HuH-7 (cell line): Measurements from ENCODE around the gene ZNF300.
"Not testable (repeated sequence)": the region's sequence is repeated elsewhere in the genome, so short reads cannot be mapped to it uniquely, and the experiment has no call there.

Experiments used
- DNase-seq: peaks from one replicate; pipeline ENCODE4 v3.0.0; 2011; ENCODE audit warnings: low spot score

ZNF300 gene

DNA sequence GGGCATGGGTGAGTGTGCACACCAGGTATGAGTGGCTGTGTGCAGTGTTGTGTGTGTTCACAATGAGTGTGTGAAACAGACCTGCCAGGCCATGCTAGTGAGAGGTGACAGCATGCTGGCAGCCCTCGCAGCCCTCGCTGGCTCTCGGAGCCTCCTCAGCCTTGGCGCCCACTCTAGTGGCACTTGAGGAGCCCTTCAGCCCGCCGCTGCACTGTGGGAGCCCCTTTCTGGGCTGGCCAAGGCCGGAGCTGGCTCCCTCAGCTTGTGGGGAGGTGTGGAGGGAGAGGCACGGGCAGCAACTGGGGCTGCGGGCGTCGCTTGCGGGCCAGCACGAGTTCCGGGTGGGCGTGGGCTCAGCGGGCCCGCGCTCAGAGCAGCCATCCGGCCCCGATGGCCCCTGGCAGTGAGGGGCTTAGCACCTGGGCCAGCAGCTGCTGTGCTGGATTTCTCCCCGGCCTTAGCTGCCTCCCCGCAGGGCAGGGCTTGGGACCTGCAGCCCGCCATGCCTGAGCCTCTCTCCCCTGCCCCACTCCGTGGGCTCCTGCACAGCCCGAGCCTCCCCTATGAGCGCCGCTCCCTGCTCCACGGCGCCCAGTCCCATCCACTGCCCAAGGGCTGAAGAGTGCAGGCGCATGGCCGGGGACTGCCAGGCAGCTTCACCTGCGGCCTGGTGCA is 59.5 kb downstream of the ZNF300 start:
- not testable (repeated sequence) for DNase-seq
